BLaER1 treated with 17β-estradiol and CSF1 and Interleukin-3, amounts not matched to agents 10 nM and 100 nM (cell line): ENCODE results near the gene FOXP2.

Experiments
- H3K27ac ChIP-seq, 11 experiments: shearing (Covaris generic); formaldehyde crosslinking; 2 replicates each; pipeline ENCODE4 v1.8.1; 2022
- H3K27me3 ChIP-seq, 11 experiments: shearing (Covaris generic); formaldehyde crosslinking; 2 replicates each; pipeline ENCODE4 v1.8.1; 2022
- H3K36me3 ChIP-seq, 11 experiments: shearing (Covaris generic); formaldehyde crosslinking; 2 replicates each; pipeline ENCODE4 v1.8.1; 2022
- H3K4me1 ChIP-seq, 10 experiments: shearing (Covaris generic); formaldehyde crosslinking; 2 replicates each; pipeline ENCODE4 v1.8.1; 2022
- H3K4me2 ChIP-seq, 11 experiments: shearing (Covaris generic); formaldehyde crosslinking; 2 replicates each; pipeline ENCODE4 v1.8.1; 2022
- H3K4me3 ChIP-seq, 10 experiments: shearing (Covaris generic); formaldehyde crosslinking; 2 replicates each; pipeline ENCODE4 v1.8.1; 2022
- H3K9ac ChIP-seq, 11 experiments: shearing (Covaris generic); formaldehyde crosslinking; 2 replicates each; pipeline ENCODE4 v1.8.1; 2022
- H3K9me3 ChIP-seq, 11 experiments: shearing (Covaris generic); formaldehyde crosslinking; replicated peaks in 1 of 11; 2 replicates each; pipeline ENCODE4 v1.8.1; 2022
- H4K20me1 ChIP-seq, 11 experiments: shearing (Covaris generic); formaldehyde crosslinking; 2 replicates each; pipeline ENCODE4 v1.8.1; 2022
- Cebpa-rat ChIP-seq, 11 experiments: shearing (Covaris generic); IDR thresholded peaks; 2 replicates each; pipeline ENCODE4 v1.8.1; 2022

The FOXP2 gene

GRCh38 chr7:114631249-114631822, 216.7 kb downstream of the FOXP2 start:
- H3K27ac ChIP-seq: no peak overlapping the region
- H3K4me1 ChIP-seq: 0 out of 20 replicates have a peak, but pooled peaks cover 0 to 5% (median 0%) of the 10 kb centered on the region in 10 experiments
- no peaks in the 10 kb centered on the region for H4K20me1 ChIP-seq
- no peak overlapping the region for H3K4me2 ChIP-seq
- H3K27me3 ChIP-seq: no peaks in the 10 kb centered on the region
- H3K4me3 ChIP-seq: no peak overlapping the region
- no peaks in the 10 kb centered on the region for H3K36me3 ChIP-seq
- H3K9ac ChIP-seq: no peak overlapping the region
- no peak for TF ChIP-seq Cebpa-rat (IDR thresholded peaks at IDR 0.05)
- no peaks in the 10 kb centered on the region for H3K9me3 ChIP-seq

- Histone ChIP-seq H3K9me3 (no peaks in the 10 kb centered on the region), H3K4me2 (no peak overlapping the region), H3K27ac (no peak overlapping the region), H4K20me1 (no peaks in the 10 kb centered on the region), H3K36me3 (no peaks in the 10 kb centered on the region), H3K4me3 (no peak overlapping the region), H3K4me1 (no peaks in the 10 kb centered on the region), H3K27me3 (no peaks in the 10 kb centered on the region), H3K9ac (no peak overlapping the region)
- no peak for TF ChIP-seq Cebpa-rat (IDR thresholded peaks at IDR 0.05)
Measured at GRCh38 chr7:114639451-114639850, 224.8 kb downstream of the FOXP2 start.

- Histone ChIP-seq H3K9ac (no peak overlapping the region), H3K36me3 (no peaks in the 10 kb centered on the region), H3K4me2 (no peak overlapping the region), H4K20me1 (no peaks in the 10 kb centered on the region), H3K9me3 (no peaks in the 10 kb centered on the region), H3K27ac (no peak overlapping the region), H3K4me1 (no peaks in the 10 kb centered on the region), H3K27me3 (no peaks in the 10 kb centered on the region), H3K4me3 (no peak overlapping the region)
- no peak for TF ChIP-seq Cebpa-rat (IDR thresholded peaks at IDR 0.05)
Measured at GRCh38 chr7:114644455-114644854, 229.8 kb downstream of the FOXP2 start.

GRCh38 chr7:114645451-114645850, 230.8 kb downstream of the FOXP2 start:
- Histone ChIP-seq H3K27ac (no peak overlapping the region), H3K36me3 (no peaks in the 10 kb centered on the region), H3K4me2 (no peak overlapping the region), H3K4me1 (no peaks in the 10 kb centered on the region), H4K20me1 (no peaks in the 10 kb centered on the region), H3K4me3 (no peak overlapping the region), H3K27me3 (no peaks in the 10 kb centered on the region), H3K9me3 (no peaks in the 10 kb centered on the region), H3K9ac (no peak overlapping the region)
- no peak for TF ChIP-seq Cebpa-rat (IDR thresholded peaks at IDR 0.05)

- no peak overlapping the region for H3K27ac ChIP-seq
- H4K20me1 ChIP-seq: no peaks in the 10 kb centered on the region
- no peak overlapping the region for H3K4me3 ChIP-seq
- no peaks in the 10 kb centered on the region for H3K4me1 ChIP-seq
- no peaks in the 10 kb centered on the region for H3K36me3 ChIP-seq
- H3K4me2 ChIP-seq: no peak overlapping the region
- no peaks in the 10 kb centered on the region for H3K9me3 ChIP-seq
- no peak overlapping the region for H3K9ac ChIP-seq
- no peaks in the 10 kb centered on the region for H3K27me3 ChIP-seq
- TF ChIP-seq Cebpa-rat (IDR thresholded peaks at IDR 0.05): no peak
Measured at GRCh38 chr7:114647518-114647917, 232.9 kb downstream of the FOXP2 start.

GRCh38 chr7:114648117-114648516, 233.5 kb downstream of the FOXP2 start:
- no peaks in the 10 kb centered on the region for H3K9me3 ChIP-seq
- TF ChIP-seq Cebpa-rat (IDR thresholded peaks at IDR 0.05): no peak
- H3K4me3 ChIP-seq: no peak overlapping the region
- H3K4me1 ChIP-seq: no peaks in the 10 kb centered on the region
- no peaks in the 10 kb centered on the region for H4K20me1 ChIP-seq
- no peak overlapping the region for H3K4me2 ChIP-seq
- no peaks in the 10 kb centered on the region for H3K36me3 ChIP-seq
- H3K27ac ChIP-seq: no peak overlapping the region
- H3K27me3 ChIP-seq: no peaks in the 10 kb centered on the region
- no peak overlapping the region for H3K9ac ChIP-seq

- Histone ChIP-seq H3K36me3 (no peaks in the 10 kb centered on the region), H3K9me3 (no peaks in the 10 kb centered on the region), H3K4me2 (no peak overlapping the region), H4K20me1 (no peaks in the 10 kb centered on the region), H3K4me3 (no peak overlapping the region), H3K4me1 (no peaks in the 10 kb centered on the region), H3K27me3 (no peaks in the 10 kb centered on the region), H3K27ac (no peak overlapping the region), H3K9ac (no peak overlapping the region)
- TF ChIP-seq Cebpa-rat (IDR thresholded peaks at IDR 0.05): no peak
Measured at GRCh38 chr7:114648680-114649079, 234.1 kb downstream of the FOXP2 start.

GRCh38 chr7:114649689-114650088, 235.1 kb downstream of the FOXP2 start:
- no peaks in the 10 kb centered on the region for H3K4me1 ChIP-seq
- no peak for TF ChIP-seq Cebpa-rat (IDR thresholded peaks at IDR 0.05)

GRCh38 chr7:114650491-114650890, 235.9 kb downstream of the FOXP2 start:
- Histone ChIP-seq H3K4me2 (no peak overlapping the region), H3K4me3 (no peak overlapping the region), H3K9me3 (no peaks in the 10 kb centered on the region), H3K27me3 (no peaks in the 10 kb centered on the region), H4K20me1 (no peaks in the 10 kb centered on the region), H3K27ac (no peak overlapping the region), H3K36me3 (no peaks in the 10 kb centered on the region), H3K9ac (no peak overlapping the region), H3K4me1 (no peaks in the 10 kb centered on the region)
- no peak for TF ChIP-seq Cebpa-rat (IDR thresholded peaks at IDR 0.05)

More at GRCh38 chr7:114649689-114650088, 235.1 kb downstream of the FOXP2 start:
- Histone ChIP-seq H3K36me3 (no peaks in the 10 kb centered on the region), H3K4me3 (no peak overlapping the region), H3K4me2 (no peak overlapping the region), H3K9ac (no peak overlapping the region), H3K27ac (no peak overlapping the region), H3K27me3 (no peaks in the 10 kb centered on the region), H3K9me3 (no peaks in the 10 kb centered on the region), H4K20me1 (no peaks in the 10 kb centered on the region)

- Histone ChIP-seq H3K4me3 (no peak overlapping the region), H3K36me3 (no peaks in the 10 kb centered on the region), H3K9me3 (no peaks in the 10 kb centered on the region), H3K27ac (no peak overlapping the region), H3K9ac (no peak overlapping the region), H3K27me3 (no peaks in the 10 kb centered on the region), H4K20me1 (no peaks in the 10 kb centered on the region), H3K4me1 (peaks cover 0 to 5% (median 0%) of the 10 kb centered on the region in 10 experiments; a peak in 1 of 20 replicates), H3K4me2 (no peak overlapping the region)
- TF ChIP-seq Cebpa-rat (IDR thresholded peaks at IDR 0.05): no peak
Measured at GRCh38 chr7:114652041-114652440, 237.4 kb downstream of the FOXP2 start.
